SH-SY5Y (cell line): ENCODE results near the gene PRKD1.

Experiments
- GATA2 ChIP-seq: IDR thresholded peaks from 2 replicates; pipeline ENCODE4 v1.6.1; 2011; ENCODE audit warnings: mild to moderate bottlenecking, low read depth, low read length
- GATA3 ChIP-seq: IDR thresholded peaks from 2 replicates; pipeline ENCODE4 v1.6.1; 2011; ENCODE audit warnings: low read depth, mild to moderate bottlenecking, low read length, moderate library complexity

GRCh38 chr14:29900609-29901350 lies 26.9 kb downstream of the PRKD1 start:
- TF ChIP-seq GATA3 (no peak), GATA2 (no peak)
